ENCODE measurements around the gene ATP6AP2. TPM values are rescaled to one million over a fixed set of nuclear protein-coding genes. Genes with fewer than 3 reads are reported as not detected.
"Not testable (repeated sequence)": the region's sequence is repeated elsewhere in the genome, so short reads cannot be mapped to it uniquely, and the experiment has no call there.

The ATP6AP2 gene
- total RNA-seq, 2 donors from 2014 or later, result 36.8 to 56.7 TPM

DNA sequence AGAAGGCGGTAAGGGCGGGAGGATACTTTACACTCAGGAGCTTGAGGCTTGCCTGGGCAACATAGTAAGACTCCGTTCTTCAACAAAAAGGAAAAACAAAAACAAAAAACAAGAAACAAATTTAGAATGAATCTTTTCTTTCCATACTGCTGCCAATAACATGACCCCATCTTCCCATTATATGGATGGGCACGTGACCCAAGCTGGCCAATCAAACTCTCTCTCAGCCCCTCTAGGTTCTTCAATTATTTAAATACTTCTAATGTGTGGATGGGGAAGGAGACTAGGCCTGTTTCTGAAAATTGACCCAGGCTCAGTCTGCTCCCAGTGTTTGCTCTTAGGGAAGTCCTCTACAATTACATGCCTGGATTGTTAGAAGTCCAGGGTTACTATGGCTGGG, 22.2 kb upstream of the ATP6AP2 start:
- Histone ChIP-seq H3K27me3 (no peaks in the 10 kb centered on the region), H3K27ac (no peak overlapping the region), H3K4me3 (no peak overlapping the region), H3K4me1 (no peaks in the 10 kb centered on the region), H3K9me3 (no peaks in the 10 kb centered on the region), H3K36me3 (replicated peaks in 1 of 2; ENCODE audit: insufficient read depth in 1 of 2, low read depth in 2 of 2) (no peaks in the 10 kb centered on the region)
- ATAC-seq, result no peak
- WGBS, 2 donors, result 83 to 95% methylated on average over 2 to 4 of the region's 4 CpGs
- intact Hi-C loops (cut with DNase I), result no loop called here
- no peak for DNase-seq
- TF ChIP-seq, protein P1, sequence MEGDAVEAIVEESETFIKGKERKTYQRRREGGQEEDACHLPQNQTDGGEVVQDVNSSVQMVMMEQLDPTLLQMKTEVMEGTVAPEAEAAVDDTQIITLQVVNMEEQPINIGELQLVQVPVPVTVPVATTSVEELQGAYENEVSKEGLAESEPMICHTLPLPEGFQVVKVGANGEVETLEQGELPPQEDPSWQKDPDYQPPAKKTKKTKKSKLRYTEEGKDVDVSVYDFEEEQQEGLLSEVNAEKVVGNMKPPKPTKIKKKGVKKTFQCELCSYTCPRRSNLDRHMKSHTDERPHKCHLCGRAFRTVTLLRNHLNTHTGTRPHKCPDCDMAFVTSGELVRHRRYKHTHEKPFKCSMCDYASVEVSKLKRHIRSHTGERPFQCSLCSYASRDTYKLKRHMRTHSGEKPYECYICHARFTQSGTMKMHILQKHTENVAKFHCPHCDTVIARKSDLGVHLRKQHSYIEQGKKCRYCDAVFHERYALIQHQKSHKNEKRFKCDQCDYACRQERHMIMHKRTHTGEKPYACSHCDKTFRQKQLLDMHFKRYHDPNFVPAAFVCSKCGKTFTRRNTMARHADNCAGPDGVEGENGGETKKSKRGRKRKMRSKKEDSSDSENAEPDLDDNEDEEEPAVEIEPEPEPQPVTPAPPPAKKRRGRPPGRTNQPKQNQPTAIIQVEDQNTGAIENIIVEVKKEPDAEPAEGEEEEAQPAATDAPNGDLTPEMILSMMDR (IDR thresholded peaks at IDR 0.05), result no peak

GRCh38 chrX:40563784-40564183, 17.0 kb upstream of the ATP6AP2 start:
- Histone ChIP-seq H3K27me3 (no peaks in the 10 kb centered on the region), H3K4me1 (no peaks in the 10 kb centered on the region), H3K27ac (no peak overlapping the region), H3K9me3 (no peaks in the 10 kb centered on the region), H3K36me3 (replicated peaks in 1 of 2; ENCODE audit: insufficient read depth in 1 of 2, low read depth in 2 of 2) (no peaks in the 10 kb centered on the region), H3K4me3 (no peak overlapping the region)
- no peak for DNase-seq
- WGBS, 2 donors, result 83% methylated on average over 4 of the region's 10 CpGs; no CpG with 5 or more reads in 1 of the 2 donors
- ATAC-seq, result no peak
- TF ChIP-seq, protein P1 (IDR thresholded peaks at IDR 0.05), result no peak
- TF ChIP-seq POLR2A (IDR thresholded peaks at IDR 0.05), result no peak
- intact Hi-C loops (cut with DNase I), result no loop called here

DNA sequence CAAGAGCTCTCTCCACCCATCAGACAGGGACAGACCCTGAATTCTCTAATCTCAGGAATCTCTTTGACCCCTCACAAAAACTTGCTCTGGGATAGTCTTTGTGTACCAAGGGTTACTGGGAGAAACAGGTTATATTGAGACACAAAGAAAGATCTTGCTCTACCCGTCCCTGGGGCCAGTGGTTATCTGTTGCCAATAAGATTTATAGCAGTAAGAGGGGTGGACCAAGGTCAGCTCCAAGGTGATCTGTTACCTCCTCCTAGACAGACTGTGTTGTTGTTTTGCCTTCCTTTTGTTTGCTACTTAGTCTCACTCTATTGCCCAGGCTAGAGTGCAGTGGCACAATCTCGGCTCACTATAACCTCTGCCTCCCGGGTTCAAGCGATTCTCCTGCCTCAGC, 16.3 kb upstream of the ATP6AP2 start:
- no peaks in the 10 kb centered on the region for H3K9me3 ChIP-seq
- DNase-seq (no peak), ATAC-seq (no peak)
- H3K4me3 ChIP-seq, result no peak overlapping the region
- H3K27me3 ChIP-seq, result no peaks in the 10 kb centered on the region
- no peaks in the 10 kb centered on the region for H3K4me1 ChIP-seq
- 57 to 70% methylated on average over 2 to 4 of the region's 4 CpGs for WGBS, 2 donors
- TF ChIP-seq, protein P1 (IDR thresholded peaks at IDR 0.05), result no peak
- TF ChIP-seq POLR2A (IDR thresholded peaks at IDR 0.05), result no peak
- no peak overlapping the region for H3K27ac ChIP-seq
- H3K36me3 ChIP-seq (replicated peaks in 1 of 2; ENCODE audit: insufficient read depth in 1 of 2, low read depth in 2 of 2), result no peaks in the 10 kb centered on the region
- intact Hi-C loops (cut with DNase I), result no loop called here

GRCh38 chrX:40570346-40571093, 10.2 kb upstream of the ATP6AP2 start:
- H3K36me3 ChIP-seq (replicated peaks in 1 of 2; ENCODE audit: insufficient read depth in 1 of 2, low read depth in 2 of 2), result no peaks in the 10 kb centered on the region
- ATAC-seq, result no peak
- intact Hi-C loops (cut with DNase I), result no loop called here
- H3K9me3 ChIP-seq, result no peaks in the 10 kb centered on the region
- DNase-seq, result peak in 1 of 4 donors; percentile 13
- no peaks in the 10 kb centered on the region for H3K4me1 ChIP-seq
- TF ChIP-seq, protein P1 (IDR thresholded peaks at IDR 0.05), result no peak
- TF ChIP-seq POLR2A (IDR thresholded peaks at IDR 0.05), result no peak
- 59 to 60% methylated on average over 7 to 10 of the region's 10 CpGs for WGBS, 2 donors
- no peak overlapping the region for H3K4me3 ChIP-seq
- no peaks in the 10 kb centered on the region for H3K27me3 ChIP-seq
- H3K27ac ChIP-seq, result peak overlapping the region in 1 of 4 donors; percentile 26

- DNase-seq; intact Hi-C loops (cut with DNase I): not testable (repeated sequence)
- peak overlapping the region in 1 of 4 donors; percentile 26 for H3K27ac ChIP-seq
Observed at GRCh38 chrX:40571164-40571563, 9.6 kb upstream of the ATP6AP2 start.

More at GRCh38 chrX:40571164-40571563, 9.6 kb upstream of the ATP6AP2 start:
- ATAC-seq; H3K4me3 ChIP-seq; H3K36me3 ChIP-seq (replicated peaks in 1 of 2; ENCODE audit: insufficient read depth in 1 of 2, low read depth in 2 of 2); H3K9me3 ChIP-seq; H3K27me3 ChIP-seq; H3K4me1 ChIP-seq: not testable (repeated sequence)
- WGBS, 2 donors, result 53 to 59% methylated on average over 5 of the region's 5 CpGs
